ENCODE measurements around the gene FKRP. TPM values are rescaled to one million over a fixed set of nuclear protein-coding genes. Genes with fewer than 3 reads are reported as not detected.

The FKRP gene
- total and polyA plus RNA-seq, 2 of the 13 experiments (the other 11 are each of a cell fraction or from before 2014, with no cell fraction given) = 7.3 to 9.8 TPM

DNA sequence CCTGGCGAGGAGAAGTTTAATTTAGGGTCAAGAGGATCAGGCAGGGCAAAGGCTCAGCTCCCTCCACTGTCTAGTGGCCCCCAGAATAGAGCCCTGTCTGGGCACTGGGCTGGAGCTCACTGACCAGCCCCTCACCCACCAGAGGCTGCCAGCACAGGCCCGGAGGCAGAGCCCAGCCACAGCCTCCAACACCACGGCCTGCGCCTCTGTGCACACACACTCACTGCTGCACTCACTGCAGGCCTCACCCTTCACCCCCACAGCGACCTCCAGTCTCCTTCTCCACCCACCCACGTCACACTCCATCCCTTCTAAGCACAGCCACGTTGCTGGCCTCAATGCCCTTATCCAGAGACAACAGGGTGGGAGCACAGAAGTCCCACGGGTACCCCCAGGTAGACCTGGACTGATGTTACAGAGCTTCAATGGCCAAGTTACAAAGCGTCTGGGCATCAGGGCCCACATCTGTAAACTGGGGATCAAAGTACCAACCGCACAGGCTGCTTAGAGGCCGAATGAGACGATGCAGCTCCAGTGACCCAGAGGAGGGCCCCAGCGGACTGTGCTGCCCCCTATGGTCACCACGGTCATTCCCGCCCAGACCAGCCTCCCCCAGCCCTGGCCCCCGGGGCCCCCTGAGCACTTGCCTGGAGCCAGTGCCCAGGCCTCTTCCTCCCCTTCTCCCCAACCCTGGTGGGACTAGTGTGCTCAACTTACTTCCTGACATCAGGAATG is 24.4 kb upstream of the FKRP start (continued):
- TF ChIP-seq, protein P1, sequence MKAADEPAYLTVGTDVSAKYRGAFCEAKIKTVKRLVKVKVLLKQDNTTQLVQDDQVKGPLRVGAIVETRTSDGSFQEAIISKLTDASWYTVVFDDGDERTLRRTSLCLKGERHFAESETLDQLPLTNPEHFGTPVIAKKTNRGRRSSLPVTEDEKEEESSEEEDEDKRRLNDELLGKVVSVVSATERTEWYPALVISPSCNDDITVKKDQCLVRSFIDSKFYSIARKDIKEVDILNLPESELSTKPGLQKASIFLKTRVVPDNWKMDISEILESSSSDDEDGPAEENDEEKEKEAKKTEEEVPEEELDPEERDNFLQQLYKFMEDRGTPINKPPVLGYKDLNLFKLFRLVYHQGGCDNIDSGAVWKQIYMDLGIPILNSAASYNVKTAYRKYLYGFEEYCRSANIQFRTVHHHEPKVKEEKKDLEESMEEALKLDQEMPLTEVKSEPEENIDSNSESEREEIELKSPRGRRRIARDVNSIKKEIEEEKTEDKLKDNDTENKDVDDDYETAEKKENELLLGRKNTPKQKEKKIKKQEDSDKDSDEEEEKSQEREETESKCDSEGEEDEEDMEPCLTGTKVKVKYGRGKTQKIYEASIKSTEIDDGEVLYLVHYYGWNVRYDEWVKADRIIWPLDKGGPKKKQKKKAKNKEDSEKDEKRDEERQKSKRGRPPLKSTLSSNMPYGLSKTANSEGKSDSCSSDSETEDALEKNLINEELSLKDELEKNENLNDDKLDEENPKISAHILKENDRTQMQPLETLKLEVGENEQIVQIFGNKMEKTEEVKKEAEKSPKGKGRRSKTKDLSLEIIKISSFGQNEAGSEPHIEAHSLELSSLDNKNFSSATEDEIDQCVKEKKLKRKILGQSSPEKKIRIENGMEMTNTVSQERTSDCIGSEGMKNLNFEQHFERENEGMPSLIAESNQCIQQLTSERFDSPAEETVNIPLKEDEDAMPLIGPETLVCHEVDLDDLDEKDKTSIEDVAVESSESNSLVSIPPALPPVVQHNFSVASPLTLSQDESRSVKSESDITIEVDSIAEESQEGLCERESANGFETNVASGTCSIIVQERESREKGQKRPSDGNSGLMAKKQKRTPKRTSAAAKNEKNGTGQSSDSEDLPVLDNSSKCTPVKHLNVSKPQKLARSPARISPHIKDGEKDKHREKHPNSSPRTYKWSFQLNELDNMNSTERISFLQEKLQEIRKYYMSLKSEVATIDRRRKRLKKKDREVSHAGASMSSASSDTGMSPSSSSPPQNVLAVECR (CRISPR knock-in tag; IDR thresholded peaks at IDR 0.05; ENCODE audit: borderline replicate concordance) = peak; percentile 49; the same call in 1 of the 2 replicates
- no peak for TF ChIP-seq ZNF772 (CRISPR knock-in tag; IDR thresholded peaks at IDR 0.05)
- no peak for TF ChIP-seq KDM6A (CRISPR knock-in tag; IDR thresholded peaks at IDR 0.05; ENCODE audit: low read depth)
- TF ChIP-seq NR2F6 (IDR thresholded peaks at IDR 0.05) = no peak
- TF ChIP-seq NR2F6 (CRISPR knock-in tag; IDR thresholded peaks at IDR 0.05) = no peak
- TF ChIP-seq TBL1XR1 (IDR thresholded peaks at IDR 0.05; ENCODE audit: borderline replicate concordance, low read length, partially characterized antibody) = no peak
- TF ChIP-seq, protein P2, sequence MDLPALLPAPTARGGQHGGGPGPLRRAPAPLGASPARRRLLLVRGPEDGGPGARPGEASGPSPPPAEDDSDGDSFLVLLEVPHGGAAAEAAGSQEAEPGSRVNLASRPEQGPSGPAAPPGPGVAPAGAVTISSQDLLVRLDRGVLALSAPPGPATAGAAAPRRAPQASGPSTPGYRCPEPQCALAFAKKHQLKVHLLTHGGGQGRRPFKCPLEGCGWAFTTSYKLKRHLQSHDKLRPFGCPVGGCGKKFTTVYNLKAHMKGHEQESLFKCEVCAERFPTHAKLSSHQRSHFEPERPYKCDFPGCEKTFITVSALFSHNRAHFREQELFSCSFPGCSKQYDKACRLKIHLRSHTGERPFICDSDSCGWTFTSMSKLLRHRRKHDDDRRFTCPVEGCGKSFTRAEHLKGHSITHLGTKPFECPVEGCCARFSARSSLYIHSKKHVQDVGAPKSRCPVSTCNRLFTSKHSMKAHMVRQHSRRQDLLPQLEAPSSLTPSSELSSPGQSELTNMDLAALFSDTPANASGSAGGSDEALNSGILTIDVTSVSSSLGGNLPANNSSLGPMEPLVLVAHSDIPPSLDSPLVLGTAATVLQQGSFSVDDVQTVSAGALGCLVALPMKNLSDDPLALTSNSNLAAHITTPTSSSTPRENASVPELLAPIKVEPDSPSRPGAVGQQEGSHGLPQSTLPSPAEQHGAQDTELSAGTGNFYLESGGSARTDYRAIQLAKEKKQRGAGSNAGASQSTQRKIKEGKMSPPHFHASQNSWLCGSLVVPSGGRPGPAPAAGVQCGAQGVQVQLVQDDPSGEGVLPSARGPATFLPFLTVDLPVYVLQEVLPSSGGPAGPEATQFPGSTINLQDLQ (CRISPR knock-in tag; IDR thresholded peaks at IDR 0.05) = no peak
- TF ChIP-seq ZFY (CRISPR knock-in tag; IDR thresholded peaks at IDR 0.05) = peak; percentile 33; the same call in 1 of the 2 replicates
- TF ChIP-seq, protein P3, sequence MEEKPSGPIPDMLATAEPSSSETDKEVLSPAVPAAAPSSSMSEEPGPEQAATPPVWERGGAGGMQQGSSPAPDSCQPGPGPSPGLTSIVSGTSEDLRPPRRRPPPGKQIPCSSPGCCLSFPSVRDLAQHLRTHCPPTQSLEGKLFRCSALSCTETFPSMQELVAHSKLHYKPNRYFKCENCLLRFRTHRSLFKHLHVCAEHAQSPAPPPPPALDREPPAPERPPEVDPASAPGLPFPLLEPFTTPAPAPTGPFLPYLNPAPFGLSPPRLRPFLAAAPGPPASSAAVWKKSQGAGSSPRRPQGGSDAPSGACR (CRISPR knock-in tag; IDR thresholded peaks at IDR 0.05) = no peak
- TF ChIP-seq, protein P4, sequence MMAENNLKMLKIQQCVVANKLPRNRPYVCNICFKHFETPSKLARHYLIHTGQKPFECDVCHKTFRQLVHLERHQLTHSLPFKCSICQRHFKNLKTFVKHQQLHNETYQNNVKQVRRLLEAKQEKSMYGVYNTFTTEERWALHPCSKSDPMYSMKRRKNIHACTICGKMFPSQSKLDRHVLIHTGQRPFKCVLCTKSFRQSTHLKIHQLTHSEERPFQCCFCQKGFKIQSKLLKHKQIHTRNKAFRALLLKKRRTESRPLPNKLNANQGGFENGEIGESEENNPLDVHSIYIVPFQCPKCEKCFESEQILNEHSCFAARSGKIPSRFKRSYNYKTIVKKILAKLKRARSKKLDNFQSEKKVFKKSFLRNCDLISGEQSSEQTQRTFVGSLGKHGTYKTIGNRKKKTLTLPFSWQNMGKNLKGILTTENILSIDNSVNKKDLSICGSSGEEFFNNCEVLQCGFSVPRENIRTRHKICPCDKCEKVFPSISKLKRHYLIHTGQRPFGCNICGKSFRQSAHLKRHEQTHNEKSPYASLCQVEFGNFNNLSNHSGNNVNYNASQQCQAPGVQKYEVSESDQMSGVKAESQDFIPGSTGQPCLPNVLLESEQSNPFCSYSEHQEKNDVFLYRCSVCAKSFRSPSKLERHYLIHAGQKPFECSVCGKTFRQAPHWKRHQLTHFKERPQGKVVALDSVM (CRISPR knock-in tag; IDR thresholded peaks at IDR 0.05) = no peak
- no peak for TF ChIP-seq NPAS2 (CRISPR knock-in tag; IDR thresholded peaks at IDR 0.05; ENCODE audit: borderline replicate concordance)
- no peak for TF ChIP-seq SMAD3 (CRISPR knock-in tag; IDR thresholded peaks at IDR 0.05)
- TF ChIP-seq ZFP36 (IDR thresholded peaks at IDR 0.05; ENCODE audit: borderline replicate concordance, low read depth, low read length, partially characterized antibody) = no peak
